Stimulated activated CD8-positive, alpha-beta memory T cell treated with anti-CD3 and anti-CD28 coated beads, Interleukin-4, amount 100 ng/mL, for 1 hour (primary cell): ENCODE data around the gene DOP1A.
A peak's percentile ranks its signal among the peaks of the same experiment; 100 is the strongest.
"Not testable (repeated sequence)": the region's sequence is repeated elsewhere in the genome, so short reads cannot be mapped to it uniquely, and the experiment has no call there.

Source experiments
- DNase-seq, 2 donors: peaks; one replicate each; pipeline ENCODE4 v3.0.0-alpha.2; 2020; ENCODE audit warnings: low read depth in 2 of 2, low spot score in 1 of 2

Gene DOP1A

GRCh38 chr6:83152913-83153312 is 85.4 kb downstream of the DOP1A start:
- no peak for DNase-seq

- no peak for DNase-seq
These were observed 86.5 kb downstream of the DOP1A start for GRCh38 chr6:83153883-83154521.

- no peak for DNase-seq
These were observed 88.3 kb downstream of the DOP1A start for GRCh38 chr6:83155794-83156193.

- no peak for DNase-seq
These were observed 92.7 kb downstream of the DOP1A start for GRCh38 chr6:83160167-83160566.

- DNase-seq = no peak
These were observed 100.3 kb downstream of the DOP1A start for GRCh38 chr6:83167726-83168278.

- DNase-seq = no peak
These were observed 101.1 kb downstream of the DOP1A start for GRCh38 chr6:83168556-83168955.

GRCh38 chr6:83169106-83169505 is 101.6 kb downstream of the DOP1A start:
- DNase-seq = no peak

- DNase-seq = no peak
These were observed 102.0 kb downstream of the DOP1A start for GRCh38 chr6:83169511-83169910.

GRCh38 chr6:83176246-83176645 is 108.8 kb downstream of the DOP1A start:
- no peak for DNase-seq

- DNase-seq = no peak
These were observed 113.0 kb downstream of the DOP1A start for GRCh38 chr6:83180426-83180950.

- no peak for DNase-seq
These were observed 114.6 kb downstream of the DOP1A start for GRCh38 chr6:83182114-83182513.

GRCh38 chr6:83183082-83183828 is 115.8 kb downstream of the DOP1A start:
- no peak for DNase-seq

GRCh38 chr6:83185096-83185495 is 117.6 kb downstream of the DOP1A start:
- DNase-seq = no peak

- DNase-seq = no peak
These were observed 121.0 kb downstream of the DOP1A start for GRCh38 chr6:83188501-83188900.

GRCh38 chr6:83190626-83191025 is 123.2 kb downstream of the DOP1A start:
- DNase-seq = no peak

GRCh38 chr6:83191974-83192373 is 124.5 kb downstream of the DOP1A start:
- DNase-seq = not testable (repeated sequence)

- no peak for DNase-seq
These were observed 125.0 kb downstream of the DOP1A start for GRCh38 chr6:83192456-83192855.

- peak; percentile 74 to 75 for DNase-seq
These were observed 125.6 kb downstream of the DOP1A start, which contains the start of the genes PGM3 and RWDD2A for GRCh38 chr6:83192871-83193746. Gene PGM3 (minus strand): TSS chr6:83193265. CDS start chr6:83191012, 2,253 bp downstream. Gene RWDD2A (plus strand): TSS chr6:83193357. CDS start chr6:83194452, 1,095 bp downstream.

- DNase-seq = no peak
These were observed 126.5 kb downstream of the DOP1A start for GRCh38 chr6:83193747-83194566.

- DNase-seq = no peak
These were observed 131.2 kb downstream of the DOP1A start for GRCh38 chr6:83198486-83199172.
